Adrenal gland (tissue), 12 donors: ENCODE results near the gene SYNGR4. TPM values are rescaled to one million over a fixed set of nuclear protein-coding genes. Genes with fewer than 3 reads are reported as not detected.
A peak's percentile ranks its signal among the peaks of the same experiment; 100 is the strongest.

Experiments used
- DNase-seq, 7 donors: peaks; one replicate each; pipeline ENCODE4 v3.0.0-alpha.2; 2019 to 2020
- H3K27ac ChIP-seq, 5 donors: fragments of 200-600 bp; sonication (generic) in 4 of 5; 1 replicate in 3 of 5; 2 replicates in 2 of 5; pipeline versions ENCODE4 v1.5.1 to v1.8.0; 2016 to 2020; ENCODE audit warnings: mild to moderate bottlenecking in 1 of 5
- H3K27me3 ChIP-seq: fragments of 200-600 bp; 2 replicates; pipeline ENCODE4 v1.8.0; 2021
- H3K36me3 ChIP-seq, 2 donors: fragments of 200-600 bp; replicated peaks in 1 of 2; 1 replicate in 1 of 2; 2 replicates in 1 of 2; pipeline versions ENCODE4 v1.5.1 to v1.8.0; 2018 to 2022
- H3K4me1 ChIP-seq, 2 donors: fragments of 200-600 bp; replicated peaks in 1 of 2; 1 replicate in 1 of 2; 2 replicates in 1 of 2; pipeline versions ENCODE4 v1.5.1 to v1.8.0; 2018 to 2021
- H3K4me3 ChIP-seq, 4 donors: fragments of 200-600 bp; sonication (generic) in 3 of 4; one replicate each; pipeline ENCODE4 v1.5.1; 2016 to 2018
- H3K9me3 ChIP-seq, 3 donors: fragments of 200-600 bp; sonication (generic) in 1 of 3; replicated peaks in 1 of 3; 1 replicate in 2 of 3; 2 replicates in 1 of 3; pipeline versions ENCODE4 v1.5.1 to v1.8.0; 2016 to 2021
- CTCF ChIP-seq, 6 experiments: fragments of 450-650 bp in 4 of 6; fragments of 200-600 bp in 2 of 6; sonication (generic) in 1 of 6; IDR thresholded peaks; 1 replicate in 5 of 6; 2 replicates in 1 of 6; pipeline versions ENCODE4 v1.5.1 to v1.8.0; 2016 to 2021; ENCODE audit warnings: antibody characterized with exemption in 6 of 6, mild to moderate bottlenecking in 2 of 6, moderate library complexity in 1 of 6
- POLR2A ChIP-seq, 2 donors: fragments of 450-650 bp; IDR thresholded peaks; one replicate each; pipeline ENCODE4 v1.6.1; 2017; ENCODE audit warnings: antibody characterized with exemption in 2 of 2, mild to moderate bottlenecking in 2 of 2, moderate library complexity in 1 of 2
- WGBS, 4 donors: extraction: QIAGEN DNeasy Blood & Tissue Kit in 2 of 4; methylation state at CpG; one replicate each; pipeline versions ENCODE4 v1.1.5 to v1.1.7; 2013 to 2017; 5-methylcytosine and 5-hydroxymethylcytosine counted together
- intact Hi-C, 2 donors: fragments of 100-400 bp; cut with DNase I; formaldehyde crosslinking; loops; one replicate each; pipeline versions ENCODE4 v1.14.1 to v1.15.0; 2022 to 2023
- polyA plus RNA-seq, 3 donors: library from polyadenylated mRNA; stranded (reverse); fragments of 200-250 nt in 2 of 3; fragments of 350-450 nt in 1 of 3; fragmentation: Illumina TruSeq in 1 of 3; extraction: RNeasy Lipid Tissue Mini Kit (QIAGEN cat#74804) in 1 of 3; gene quantifications; one replicate each; pipeline ENCODE4 v1.2.3, GENCODE V29; 2013 to 2014
- total RNA-seq, 9 donors: library from RNA; depleted of rRNA in 4 of 9; stranded (reverse); fragments of >200 nt in 4 of 9; fragments of 120-200 nt in 1 of 9; fragmentation: NEBNext Ultra II Directional in 1 of 9; extraction: Animal tissue kit (Norgen Biotek cat#: 25700) in 1 of 9; gene quantifications; one replicate each; pipeline versions ENCODE4 v1.1.0 to v1.2.4, GENCODE V29; 2013 to 2023
- donor health status: healthy with polysubstance abuse.
- donor health status: Bipolar disorder and iron deficiency.
- donor health status: DM: yes; HTN: yes; CAD: no.
- donor health status: DM: no; HTN: no; CAD: no.
- donor health status: DM: no; HTN: no; CAD: no.
- donor health status: DM: yes; HTN: yes; CAD: no.

Gene SYNGR4
- total and polyA plus RNA-seq, 12 donors, result 0.13 TPM; not detected in 11

GRCh38 chr19:48338802-48339503 lies 25.2 kb upstream of the SYNGR4 start:
- no peak overlapping the region for H3K4me3 ChIP-seq
- 89 to 96% (median 94%) methylated on average over 10 to 14 of the region's 14 CpGs for WGBS, 4 donors
- DNase-seq, result no peak
- no peaks in the 10 kb centered on the region for H3K27me3 ChIP-seq
- TF ChIP-seq POLR2A (IDR thresholded peaks at IDR 0.05) (no peak), CTCF (IDR thresholded peaks at IDR 0.05) (no peak)
- no peaks in the 10 kb centered on the region for H3K36me3 ChIP-seq
- intact Hi-C loops, result no loop called here
- H3K4me1 ChIP-seq, result no peaks in the 10 kb centered on the region
- H3K9me3 ChIP-seq, result no peaks in the 10 kb centered on the region
- no peak overlapping the region for H3K27ac ChIP-seq

- Histone ChIP-seq H3K36me3 (no peaks in the 10 kb centered on the region), H3K4me3 (no peak overlapping the region), H3K27ac (no peak overlapping the region), H3K4me1 (no peaks in the 10 kb centered on the region), H3K27me3 (no peaks in the 10 kb centered on the region), H3K9me3 (no peaks in the 10 kb centered on the region)
- intact Hi-C loops, result no loop called here
- TF ChIP-seq CTCF (IDR thresholded peaks at IDR 0.05) (no peak), POLR2A (IDR thresholded peaks at IDR 0.05) (no peak)
- 50 to 64% (median 56%) methylated on average over 5 to 11 of the region's 11 CpGs for WGBS, 4 donors
- peak in 6 of 7 donors; percentile 67 to 82 (median 78) for DNase-seq
Measured at GRCh38 chr19:48340995-48341394, 23.2 kb upstream of the SYNGR4 start.

- Histone ChIP-seq H3K27ac (no peak overlapping the region), H3K36me3 (no peaks in the 10 kb centered on the region), H3K27me3 (no peaks in the 10 kb centered on the region), H3K4me3 (no peak overlapping the region), H3K4me1 (no peaks in the 10 kb centered on the region), H3K9me3 (no peaks in the 10 kb centered on the region)
- WGBS, 4 donors, result 93 to 97% (median 96%) methylated on average over 4 to 10 of the region's 10 CpGs
- DNase-seq, result no peak
- no peak for TF ChIP-seq CTCF (IDR thresholded peaks at IDR 0.05)
- TF ChIP-seq POLR2A (IDR thresholded peaks at IDR 0.05), result no peak
- intact Hi-C loops, result no loop called here
Measured at GRCh38 chr19:48341515-48342413, 22.4 kb upstream of the SYNGR4 start.

GRCh38 chr19:48342414-48342738 lies 21.8 kb upstream of the SYNGR4 start:
- H3K36me3 ChIP-seq, result no peaks in the 10 kb centered on the region
- intact Hi-C loops, result no loop called here
- 89 to 97% (median 95%) methylated on average over 19 to 20 of the region's 20 CpGs for WGBS, 4 donors

More at GRCh38 chr19:48342414-48342738, 21.8 kb upstream of the SYNGR4 start:
- H3K4me3 ChIP-seq, result no peak overlapping the region
- DNase-seq, result no peak
- no peaks in the 10 kb centered on the region for H3K9me3 ChIP-seq
- H3K27me3 ChIP-seq, result no peaks in the 10 kb centered on the region
- no peak overlapping the region for H3K27ac ChIP-seq
- no peak for TF ChIP-seq POLR2A (IDR thresholded peaks at IDR 0.05)
- TF ChIP-seq CTCF (IDR thresholded peaks at IDR 0.05), result no peak
- H3K4me1 ChIP-seq, result no peaks in the 10 kb centered on the region
